ENCODE measurements around the gene SDS.

Gene SDS

DNA sequence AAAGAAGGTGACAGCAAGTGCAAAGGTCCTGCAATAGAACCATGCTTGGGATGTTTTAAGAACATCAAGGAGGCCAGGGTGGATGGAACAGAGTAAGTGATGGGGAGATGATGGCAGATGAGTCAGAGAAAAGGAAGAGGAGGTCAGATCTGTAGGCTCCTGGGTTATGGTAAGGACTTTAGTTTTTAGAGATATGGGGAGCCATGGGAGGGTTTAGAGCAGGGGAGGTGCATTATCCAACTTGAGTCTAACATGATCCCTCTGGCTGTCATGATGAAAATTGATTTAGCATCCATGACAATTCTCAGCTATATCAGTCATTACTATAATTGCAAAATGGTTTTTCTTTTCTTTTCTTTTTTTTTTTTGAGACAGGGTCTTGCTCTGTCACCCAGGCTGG lies 52.6 kb downstream of the SDS start:
- DNase-seq = no peak

DNA sequence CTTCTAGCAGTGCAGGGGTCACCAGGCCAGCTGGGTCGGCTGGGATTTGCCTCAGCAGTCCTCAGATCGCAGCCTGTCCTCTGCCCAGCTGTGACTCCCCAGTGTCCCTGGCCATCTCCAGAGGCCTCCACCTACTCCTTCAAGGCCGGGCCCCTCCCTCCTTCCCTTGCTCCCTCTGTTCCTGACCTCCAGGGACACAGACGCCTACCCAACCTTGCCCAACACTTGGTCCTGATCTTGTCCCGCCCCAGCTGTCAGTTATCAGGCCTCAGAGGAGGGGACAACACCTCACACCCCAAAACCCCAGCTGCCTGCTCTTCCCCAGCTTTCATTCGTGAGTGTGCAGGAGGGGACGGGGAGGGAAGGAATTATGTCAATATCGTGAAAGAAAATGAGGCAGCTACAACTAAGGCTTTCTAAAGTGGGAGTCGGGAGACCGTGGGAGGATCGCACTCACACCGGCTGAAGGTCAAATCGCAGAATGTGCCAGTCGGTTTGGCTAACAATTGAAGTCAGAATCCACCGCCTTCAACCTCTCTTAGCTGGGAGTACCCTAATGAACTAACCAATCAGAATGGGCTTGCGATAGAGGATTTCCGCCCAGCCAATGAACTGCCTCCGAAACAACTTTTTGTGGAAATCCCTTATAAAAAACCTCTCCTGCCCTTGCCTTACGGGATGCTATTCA lies 54.7 kb downstream of the SDS start:
- no peak for DNase-seq

DNA sequence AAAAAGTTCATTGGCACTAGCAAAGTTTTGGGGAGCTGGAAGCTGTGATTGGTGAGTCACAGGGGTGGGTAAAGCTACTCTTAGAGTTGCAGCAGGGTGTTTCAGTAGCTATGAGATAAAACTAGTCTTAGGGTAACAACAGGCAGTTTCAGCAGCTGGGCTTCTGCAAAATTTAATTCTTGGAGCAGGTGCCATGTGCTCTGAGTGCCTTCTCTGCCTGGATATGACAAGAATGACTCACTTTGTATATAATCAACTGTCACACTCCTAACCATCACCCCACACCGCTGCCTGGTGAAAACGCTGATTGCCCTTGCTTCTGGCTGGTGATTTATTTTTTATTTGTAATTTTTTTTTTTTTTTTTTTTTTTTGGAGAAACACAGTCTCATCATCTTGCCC lies 55.8 kb downstream of the SDS start:
- no peak for DNase-seq

DNA sequence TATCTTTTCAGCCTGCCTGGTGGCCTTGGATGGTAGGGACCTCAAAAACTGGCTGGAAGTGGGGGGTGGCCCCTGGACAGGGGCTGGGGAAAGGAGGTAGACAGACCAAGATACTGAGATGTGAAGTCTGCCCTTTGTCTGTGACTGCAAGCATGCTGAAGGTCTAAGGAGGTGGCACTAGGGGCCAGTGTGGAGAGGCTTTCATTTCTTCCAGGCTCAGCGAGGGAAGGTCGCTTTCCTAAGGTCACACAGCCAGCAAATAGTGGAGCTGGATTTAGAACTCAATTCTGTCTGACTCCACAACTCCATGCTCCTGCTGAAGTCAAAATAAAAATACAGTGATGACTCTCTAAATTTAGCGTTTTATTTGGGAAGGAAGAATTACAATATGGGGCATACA lies 56.6 kb downstream of the SDS start:
- DNase-seq = no peak

GRCh38 chr12:113346353-113346752 lies 57.3 kb downstream of the SDS start:
- DNase-seq = no peak

DNA sequence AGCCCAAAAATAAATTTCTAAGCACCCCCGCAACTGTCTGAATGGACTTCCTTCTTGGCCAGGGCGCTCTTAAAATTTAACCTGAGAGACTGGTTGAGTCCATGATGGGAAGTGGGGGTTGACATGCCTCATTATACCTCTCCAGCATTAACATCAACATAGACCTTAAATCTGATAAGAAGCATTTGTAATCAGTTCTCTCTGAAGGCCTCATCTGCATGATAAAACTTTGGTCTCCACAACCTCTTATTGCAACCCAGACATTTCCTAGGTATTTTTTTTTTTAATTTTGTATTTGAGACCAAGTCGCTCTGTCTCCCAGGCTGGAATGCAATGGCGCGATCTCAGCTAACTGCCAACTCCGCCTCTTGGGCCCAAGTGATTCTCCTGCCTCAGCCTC lies 58.4 kb downstream of the SDS start:
- DNase-seq = no peak

Measured in anterior cingulate cortex (tissue), 58 donors.